ENCODE measurements around the gene PCED1A. TPM values are rescaled to one million over a fixed set of nuclear protein-coding genes. Genes with fewer than 3 reads are reported as not detected.
A peak's percentile ranks its signal among the peaks of the same experiment; 100 is the strongest.

PCED1A gene
- total RNA-seq (69.2 and 78.0 TPM in 2 replicates), polyA plus RNA-seq (45.5 and 50.6 TPM in 2 replicates)

- Histone ChIP-seq H3K27ac (peak within 1 kb of the TSS; percentile 41), H3K27me3 (no peaks in the 10 kb centered on the region)
- TF ChIP-seq CTCF (IDR thresholded peaks at IDR 0.05; ENCODE audit: low read depth, low read length), result no peak
Measured at GRCh38 chr20:2840138-2840966, at the start of gene PCED1A, which contains the start of gene VPS16. TSS of gene PCED1A (minus strand) at chr20:2840655. CDS start at chr20:2839912, 743 bp downstream. TSS of gene VPS16 (plus strand) at chr20:2840745. CDS start at chr20:2840775, 30 bp downstream.

GRCh38 chr20:2889797-2890196 lies 49.3 kb upstream of the PCED1A start:
- H3K9me3 ChIP-seq (ENCODE audit: low read depth), result no peaks in the 10 kb centered on the region
- no peak for TF ChIP-seq CTCF (IDR thresholded peaks at IDR 0.05; ENCODE audit: low read depth, low read length)
- no peaks in the 10 kb centered on the region for H3K36me3 ChIP-seq
- no peaks in the 10 kb centered on the region for H3K27me3 ChIP-seq
- DNase-seq (ENCODE audit: low read depth in 1 of 2, low spot score in 1 of 2), result no peak
- H3K4me3 ChIP-seq, result no peak overlapping the region
- no peaks in the 10 kb centered on the region for H3K4me1 ChIP-seq (ENCODE audit: low read depth)
- no peak overlapping the region for H3K27ac ChIP-seq

More at GRCh38 chr20:2840138-2840966, at the start of gene PCED1A, which contains the start of gene VPS16:
- H3K9me3 ChIP-seq (ENCODE audit: low read depth), result no peaks in the 10 kb centered on the region
- H3K4me3 ChIP-seq, result peak within 1 kb of the TSS; percentile 80
- peak; percentile 89 to 92 for DNase-seq (ENCODE audit: low read depth in 1 of 2, low spot score in 1 of 2)
- peaks cover 5% of the 10 kb centered on the region for H3K4me1 ChIP-seq (ENCODE audit: low read depth)
- H3K36me3 ChIP-seq, result peaks cover 2% of the 10 kb centered on the region

GRCh38 chr20:2889209-2889608 lies 48.8 kb upstream of the PCED1A start:
- H3K27me3 ChIP-seq, result no peaks in the 10 kb centered on the region
- H3K9me3 ChIP-seq (ENCODE audit: low read depth), result no peaks in the 10 kb centered on the region
- no peaks in the 10 kb centered on the region for H3K36me3 ChIP-seq
- no peak for TF ChIP-seq CTCF (IDR thresholded peaks at IDR 0.05; ENCODE audit: low read depth, low read length)
- no peak overlapping the region for H3K27ac ChIP-seq
- no peak overlapping the region for H3K4me3 ChIP-seq
- no peak for DNase-seq (ENCODE audit: low read depth in 1 of 2, low spot score in 1 of 2)
- H3K4me1 ChIP-seq (ENCODE audit: low read depth), result no peaks in the 10 kb centered on the region

- H3K9me3 ChIP-seq (ENCODE audit: low read depth), result no peaks in the 10 kb centered on the region
- no peaks in the 10 kb centered on the region for H3K4me1 ChIP-seq (ENCODE audit: low read depth)
- H3K4me3 ChIP-seq, result no peak overlapping the region
- no peak for DNase-seq (ENCODE audit: low read depth in 1 of 2, low spot score in 1 of 2)
- H3K36me3 ChIP-seq, result no peaks in the 10 kb centered on the region
- TF ChIP-seq CTCF (IDR thresholded peaks at IDR 0.05; ENCODE audit: low read depth, low read length), result no peak
- no peaks in the 10 kb centered on the region for H3K27me3 ChIP-seq
- H3K27ac ChIP-seq, result no peak overlapping the region
Measured at GRCh38 chr20:2888224-2888955, 47.9 kb upstream of the PCED1A start.

GRCh38 chr20:2887715-2888114 lies 47.3 kb upstream of the PCED1A start:
- no peaks in the 10 kb centered on the region for H3K36me3 ChIP-seq
- no peak for DNase-seq (ENCODE audit: low read depth in 1 of 2, low spot score in 1 of 2)
- H3K4me1 ChIP-seq (ENCODE audit: low read depth), result no peaks in the 10 kb centered on the region
- H3K4me3 ChIP-seq, result no peak overlapping the region
- TF ChIP-seq CTCF (IDR thresholded peaks at IDR 0.05; ENCODE audit: low read depth, low read length), result no peak
- no peaks in the 10 kb centered on the region for H3K9me3 ChIP-seq (ENCODE audit: low read depth)
- H3K27me3 ChIP-seq, result no peaks in the 10 kb centered on the region
- no peak overlapping the region for H3K27ac ChIP-seq
